SHP77 (cell line): Measurements from ENCODE around the gene ARHGAP32.

Source experiments
- DNase-seq, 2 experiments: peaks; one replicate each; lab custom pipeline; 2025; lab: John Stamatoyannopoulos, UW

Gene ARHGAP32

GRCh38 chr11:129109701-129110100, 82.4 kb downstream of the ARHGAP32 start:
- DNase-seq, result no peak

- no peak for DNase-seq
Measured at GRCh38 chr11:129106788-129107187, 85.3 kb downstream of the ARHGAP32 start.

- DNase-seq, result no peak
Measured at GRCh38 chr11:129102756-129103155, 89.4 kb downstream of the ARHGAP32 start.

- no peak for DNase-seq
Measured at GRCh38 chr11:129102225-129102624, 89.9 kb downstream of the ARHGAP32 start.

DNA sequence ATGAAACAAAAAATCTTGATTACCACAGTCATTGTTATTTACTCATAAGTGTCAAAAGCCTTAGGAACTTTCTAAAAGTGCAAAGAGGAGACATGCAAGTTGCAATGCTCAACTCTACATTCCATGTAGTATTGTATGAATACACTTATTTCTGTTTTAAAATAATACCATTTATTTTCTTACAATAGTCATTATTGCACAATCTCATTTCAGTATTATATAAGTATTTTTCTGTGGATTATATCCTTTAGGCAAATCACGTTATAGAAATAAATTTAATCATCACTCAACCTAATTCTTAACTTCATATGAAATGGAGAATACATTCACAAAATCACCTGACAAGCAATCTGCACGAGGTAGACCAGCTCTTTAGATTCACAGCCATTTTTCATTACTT, 98.8 kb downstream of the ARHGAP32 start:
- no peak for DNase-seq

- no peak for DNase-seq
Measured at GRCh38 chr11:129090056-129090455, 102.1 kb downstream of the ARHGAP32 start.

GRCh38 chr11:129089279-129089678, 102.8 kb downstream of the ARHGAP32 start:
- no peak for DNase-seq

DNA sequence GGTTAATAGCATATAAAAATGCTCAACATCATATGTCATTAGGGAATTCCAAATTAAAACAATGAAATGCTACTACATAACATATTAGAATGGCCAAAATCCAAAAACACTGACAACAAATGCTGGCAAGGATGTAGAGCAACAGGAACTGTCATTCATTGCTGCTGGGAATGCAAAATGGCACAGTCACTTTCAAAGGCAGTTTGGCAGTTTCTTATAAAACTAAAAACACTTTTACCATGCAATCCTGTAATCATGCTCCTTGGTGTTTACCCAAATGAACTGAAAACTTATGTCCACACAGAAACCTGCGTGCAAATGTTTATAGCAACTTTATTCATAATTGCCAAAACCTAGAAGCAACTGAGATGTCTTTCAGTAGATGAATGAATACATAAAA, 105.1 kb downstream of the ARHGAP32 start:
- no peak for DNase-seq

DNA sequence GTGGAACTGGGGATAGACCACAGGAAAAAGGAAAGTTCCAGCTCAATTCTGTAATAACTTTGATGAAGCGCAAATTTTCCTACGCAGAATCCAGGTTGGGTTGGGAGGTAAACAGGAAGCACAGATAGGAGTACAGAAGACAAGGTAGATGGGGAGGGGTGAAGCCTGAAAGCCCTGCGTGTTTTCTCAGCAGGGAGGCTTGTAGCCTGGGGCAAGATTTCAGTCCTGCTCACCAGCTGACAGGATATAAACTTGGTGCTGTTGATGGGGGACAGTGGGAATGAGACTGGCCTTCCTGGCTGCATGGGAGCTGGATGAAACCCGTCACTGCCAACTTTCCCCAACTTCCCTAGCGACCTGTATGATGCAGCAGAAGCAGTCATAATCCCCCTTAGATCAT, 114.9 kb downstream of the ARHGAP32 start:
- DNase-seq, result no peak

- DNase-seq, result no peak
Measured at GRCh38 chr11:129075757-129076156, 116.4 kb downstream of the ARHGAP32 start.

- no peak for DNase-seq
Measured at GRCh38 chr11:129067454-129067853, 124.7 kb downstream of the ARHGAP32 start.

- DNase-seq, result no peak
Measured at GRCh38 chr11:129066229-129066628, 125.9 kb downstream of the ARHGAP32 start.

DNA sequence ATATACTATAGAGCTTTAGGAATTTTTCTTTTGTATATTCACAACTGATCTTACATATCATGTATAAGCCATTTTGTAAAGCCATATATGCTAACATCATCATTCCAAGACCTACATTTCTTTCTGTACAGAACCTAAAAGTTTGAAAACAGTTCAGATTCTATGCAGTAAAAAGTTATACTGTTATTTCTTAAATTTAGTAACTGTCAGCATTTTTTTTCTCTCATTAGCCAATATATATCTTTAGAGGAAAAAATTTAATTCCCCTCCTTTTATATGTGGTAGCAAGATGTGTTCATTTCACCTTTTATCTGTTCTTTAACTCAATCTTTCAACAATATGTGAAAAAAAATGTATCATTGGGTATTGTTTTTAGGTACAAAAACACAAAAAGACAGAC, 129.0 kb downstream of the ARHGAP32 start:
- DNase-seq, result no peak

DNA sequence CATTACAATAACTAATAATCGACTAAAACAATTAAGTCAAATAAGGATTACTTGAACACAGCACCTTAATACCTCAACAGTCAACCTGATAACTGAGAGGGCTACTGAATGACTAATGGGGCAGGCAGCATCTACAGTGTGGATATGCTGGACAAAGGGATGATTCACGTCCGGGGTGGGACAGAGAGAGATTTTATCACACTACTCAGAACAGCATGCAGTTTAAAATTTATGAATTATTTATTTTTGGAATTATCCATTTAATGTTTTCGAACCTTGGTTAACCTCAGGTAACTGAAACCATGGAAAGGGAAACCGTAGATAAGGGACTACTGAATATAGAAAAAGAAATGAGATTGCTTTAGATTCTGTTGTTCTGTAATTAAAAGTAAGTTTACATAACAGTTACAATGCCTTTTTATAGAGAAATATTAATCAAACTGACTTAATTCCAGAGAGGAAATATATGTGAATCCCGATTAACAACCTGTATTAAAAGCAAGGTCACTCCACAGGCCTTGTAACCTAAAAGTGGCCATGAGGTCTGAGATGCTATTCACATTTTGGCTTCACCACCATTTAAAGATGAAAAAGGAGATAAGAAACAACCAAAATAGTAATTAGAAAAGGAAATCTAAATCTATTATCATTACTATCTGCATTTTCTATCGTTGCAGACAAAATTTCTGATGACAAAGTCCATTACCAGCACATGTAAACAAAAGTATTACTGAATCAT, 130.5 kb downstream of the ARHGAP32 start:
- DNase-seq, result no peak

DNA sequence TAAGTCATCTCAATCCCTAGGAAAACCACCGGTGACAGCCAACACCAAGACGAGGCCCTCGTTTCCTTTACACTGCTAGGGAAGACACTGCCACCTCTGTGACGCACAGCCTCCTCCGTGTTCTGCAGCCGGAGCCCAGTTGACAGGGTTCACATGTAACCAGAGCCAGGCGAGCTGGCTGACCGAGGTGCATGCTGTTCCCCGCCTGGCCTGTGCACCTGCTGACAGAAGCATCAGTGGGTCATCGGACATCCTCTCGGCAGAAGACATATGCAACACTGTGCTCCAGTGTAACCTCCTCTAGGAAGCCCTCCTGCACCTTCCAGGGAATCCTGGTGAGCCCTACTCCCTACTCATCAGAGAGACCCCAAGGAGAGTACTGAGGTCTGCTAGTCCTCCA, 135.2 kb downstream of the ARHGAP32 start:
- DNase-seq, result no peak

DNA sequence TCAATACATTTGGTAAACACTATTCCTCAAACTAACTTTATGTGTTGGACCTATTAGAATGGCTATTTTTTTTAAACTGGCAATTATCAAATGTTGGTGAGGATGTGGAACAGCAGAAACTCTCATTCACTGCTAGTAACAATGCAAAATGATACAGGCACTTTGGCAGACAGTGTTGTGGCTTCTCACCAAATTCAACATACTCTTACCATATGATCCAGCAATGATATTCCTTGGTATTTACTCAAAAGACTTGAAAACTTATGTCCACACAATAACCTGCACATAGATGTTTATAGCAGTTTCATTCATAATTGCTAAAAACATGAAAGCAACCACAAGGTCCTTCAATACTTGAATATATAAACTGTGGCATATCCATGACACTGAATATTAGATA, 136.9 kb downstream of the ARHGAP32 start:
- DNase-seq, result no peak

GRCh38 chr11:129048911-129049310, 143.2 kb downstream of the ARHGAP32 start:
- no peak for DNase-seq

GRCh38 chr11:129045150-129045549, 147.0 kb downstream of the ARHGAP32 start:
- DNase-seq, result no peak

DNA sequence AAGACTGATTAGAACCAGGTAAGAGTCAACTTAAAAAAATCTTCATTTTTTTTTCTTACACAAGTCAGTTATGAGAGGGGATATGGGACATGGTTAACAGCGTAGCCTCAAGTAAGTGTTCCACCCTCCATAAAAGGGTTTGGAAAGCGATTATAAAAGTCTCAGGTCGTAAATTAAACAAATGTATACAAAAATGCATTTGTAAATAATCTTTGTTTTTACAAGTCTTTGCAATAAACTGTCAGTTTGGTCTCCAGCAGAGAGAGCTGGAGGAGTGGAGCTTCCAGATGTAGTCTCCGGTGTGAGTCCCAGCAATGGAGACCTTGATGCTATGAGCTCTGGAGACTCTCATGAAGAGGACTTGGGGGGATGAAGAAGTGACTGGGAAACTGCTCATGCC, 149.6 kb downstream of the ARHGAP32 start:
- no peak for DNase-seq

DNA sequence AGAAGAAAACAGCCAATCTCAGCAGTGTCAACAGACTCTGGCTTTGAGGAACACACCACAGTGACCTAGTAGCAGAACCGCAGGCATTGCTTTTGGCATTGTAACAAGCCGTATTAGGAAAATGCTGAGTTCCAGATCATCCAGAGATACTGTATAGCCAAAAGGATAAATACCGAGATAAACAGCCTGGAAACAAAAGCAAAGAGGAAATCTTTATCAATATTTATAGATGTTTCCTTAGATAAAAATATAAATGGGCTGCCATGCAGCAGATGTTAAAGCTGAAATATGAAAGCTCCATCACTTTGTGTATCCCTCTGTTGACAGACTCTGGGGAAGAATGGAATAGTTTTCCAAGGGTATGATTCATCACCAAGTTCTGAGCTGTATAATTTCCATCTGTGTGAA, 150.5 kb downstream of the ARHGAP32 start:
- DNase-seq, result no peak

- DNase-seq, result no peak
Measured at GRCh38 chr11:129040934-129041333, 151.2 kb downstream of the ARHGAP32 start.

DNA sequence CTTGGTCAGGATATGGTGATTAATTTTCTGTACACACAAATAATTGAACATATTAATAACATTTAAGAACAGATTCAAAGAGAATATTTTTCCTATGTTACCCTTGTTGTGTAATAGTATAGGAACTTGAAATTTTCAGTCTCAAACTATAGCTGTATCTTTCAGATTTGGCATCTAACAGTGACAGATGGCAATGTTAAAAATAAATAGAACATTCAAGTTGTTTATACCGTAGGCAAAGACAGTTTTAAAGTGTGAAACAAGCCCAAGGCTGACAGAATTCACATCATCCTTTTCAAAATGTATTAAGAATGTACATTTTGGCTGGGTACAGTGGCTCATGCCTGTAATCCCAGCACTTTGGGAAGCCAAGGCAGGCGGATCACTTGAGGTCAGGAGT, 156.9 kb downstream of the ARHGAP32 start:
- no peak for DNase-seq

- DNase-seq, result no peak
Measured at GRCh38 chr11:129034001-129034400, 158.1 kb downstream of the ARHGAP32 start.

DNA sequence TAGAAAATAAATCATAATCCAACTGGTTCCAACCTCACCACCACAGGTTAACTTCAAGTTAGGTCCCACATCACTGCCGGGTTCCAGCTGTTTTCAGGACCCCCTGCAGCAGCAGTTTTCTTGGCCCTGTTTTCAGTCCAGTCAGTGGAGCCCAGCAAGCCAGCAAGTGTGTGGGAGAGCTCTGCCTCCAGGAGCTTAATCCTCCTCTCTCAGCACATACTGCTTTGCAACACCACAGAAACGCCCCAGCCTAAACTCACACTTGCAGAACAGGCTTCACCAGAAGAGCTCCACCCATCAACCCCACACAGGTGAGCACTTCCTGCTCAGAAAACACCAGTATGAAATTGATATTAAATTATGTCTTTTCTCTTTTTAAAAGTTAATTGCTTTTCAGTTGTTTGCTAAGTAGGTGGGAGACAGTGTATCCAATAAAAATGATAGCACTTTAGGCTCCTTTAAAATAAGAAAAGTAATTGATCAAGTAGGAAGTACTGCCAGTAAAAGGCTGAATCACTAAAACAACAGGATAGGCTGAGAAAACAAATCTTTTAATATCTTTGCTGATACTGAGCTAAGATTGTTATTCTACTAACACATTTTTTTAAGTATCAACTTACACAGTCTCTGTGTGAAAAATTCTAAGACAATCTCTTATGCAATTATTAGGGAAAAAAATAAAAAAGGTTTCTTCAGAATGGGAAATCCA, 168.0 kb downstream of the ARHGAP32 start:
- no peak for DNase-seq
